ENCODE results near the gene HOXA7.

Gene HOXA7

GRCh38 chr7:27167916-27168264 lies 11.4 kb upstream of the HOXA7 start:
- H3K36me3 ChIP-seq = no peaks in the 10 kb centered on the region
- no peak for TF ChIP-seq CTCF (IDR thresholded peaks at IDR 0.05)
- H3K9me3 ChIP-seq = no peaks in the 10 kb centered on the region
- peaks cover 51 to 82% of the 10 kb centered on the region in 2 experiments for H3K4me1 ChIP-seq (ENCODE audit: control insufficient read depth in 1 of 2, insufficient read depth in 1 of 2, low read depth in 1 of 2, low read length in 1 of 2)
- no peak overlapping the region for H3K27ac ChIP-seq
- H3K27me3 ChIP-seq = peaks cover 100% of the 10 kb centered on the region
- no peak overlapping the region for H3K4me3 ChIP-seq (ENCODE audit: low read depth in 1 of 2, low read length in 1 of 2)

- peaks cover 43 to 75% of the 10 kb centered on the region in 2 experiments for H3K4me1 ChIP-seq (ENCODE audit: control insufficient read depth in 1 of 2, insufficient read depth in 1 of 2, low read depth in 1 of 2, low read length in 1 of 2)
- TF ChIP-seq CTCF (IDR thresholded peaks at IDR 0.05) = no peak
- peak overlapping the region in 1 of 2 experiments; percentile 68 for H3K4me3 ChIP-seq (ENCODE audit: low read depth in 1 of 2, low read length in 1 of 2)
- no peaks in the 10 kb centered on the region for H3K36me3 ChIP-seq
- no peak overlapping the region for H3K27ac ChIP-seq
- peaks cover 100% of the 10 kb centered on the region for H3K27me3 ChIP-seq
- no peaks in the 10 kb centered on the region for H3K9me3 ChIP-seq
Observed at GRCh38 chr7:27166531-27167505, 10.3 kb upstream of the HOXA7 start.

- H3K27me3 ChIP-seq = peaks cover 100% of the 10 kb centered on the region
- TF ChIP-seq CTCF (IDR thresholded peaks at IDR 0.05) = no peak
- no peaks in the 10 kb centered on the region for H3K36me3 ChIP-seq
- H3K9me3 ChIP-seq = no peaks in the 10 kb centered on the region
- peaks cover 45 to 78% of the 10 kb centered on the region in 2 experiments for H3K4me1 ChIP-seq (ENCODE audit: control insufficient read depth in 1 of 2, insufficient read depth in 1 of 2, low read depth in 1 of 2, low read length in 1 of 2)
- peak overlapping the region; percentile 54 to 68 for H3K4me3 ChIP-seq (ENCODE audit: low read depth in 1 of 2, low read length in 1 of 2)
- no peak overlapping the region for H3K27ac ChIP-seq
Observed at GRCh38 chr7:27165996-27166530, 9.6 kb upstream of the HOXA7 start.

GRCh38 chr7:27165089-27165995 lies 8.9 kb upstream of the HOXA7 start, which contains the start of gene HOXA9:
Gene HOXA9, minus strand, starts transcription at chr7:27165537. Its CDS starts 80 bp downstream, at chr7:27165457.
- peak within 1 kb of the TSS; percentile 4 for H3K27ac ChIP-seq
- peak; percentile 27 for TF ChIP-seq CTCF (IDR thresholded peaks at IDR 0.05)
- H3K4me1 ChIP-seq (ENCODE audit: control insufficient read depth in 1 of 2, insufficient read depth in 1 of 2, low read depth in 1 of 2, low read length in 1 of 2) = peaks cover 52 to 85% of the 10 kb centered on the region in 2 experiments
- no peaks in the 10 kb centered on the region for H3K9me3 ChIP-seq
- peak within 1 kb of the TSS; percentile 54 to 68 for H3K4me3 ChIP-seq (ENCODE audit: low read depth in 1 of 2, low read length in 1 of 2)
- peaks cover 100% of the 10 kb centered on the region for H3K27me3 ChIP-seq
- H3K36me3 ChIP-seq = no peaks in the 10 kb centered on the region

GRCh38 chr7:27164367-27165088 lies 8.1 kb upstream of the HOXA7 start:
- Histone ChIP-seq H3K9me3 (no peaks in the 10 kb centered on the region), H3K4me1 (ENCODE audit: control insufficient read depth in 1 of 2, insufficient read depth in 1 of 2, low read depth in 1 of 2, low read length in 1 of 2) (peaks cover 57 to 86% of the 10 kb centered on the region in 2 experiments), H3K27me3 (peaks cover 100% of the 10 kb centered on the region), H3K27ac (peak overlapping the region; percentile 4), H3K36me3 (no peaks in the 10 kb centered on the region), H3K4me3 (ENCODE audit: low read depth in 1 of 2, low read length in 1 of 2) (peak overlapping the region; percentile 54 to 68)
- TF ChIP-seq CTCF (IDR thresholded peaks at IDR 0.05) = no peak
